Measurements from ENCODE around the gene RCC2. TPM values are rescaled to one million over a fixed set of nuclear protein-coding genes. Genes with fewer than 3 reads are reported as not detected.

RCC2 gene
- total RNA-seq, 2 experiments from 2014 or later = 139 to 250 TPM

DNA sequence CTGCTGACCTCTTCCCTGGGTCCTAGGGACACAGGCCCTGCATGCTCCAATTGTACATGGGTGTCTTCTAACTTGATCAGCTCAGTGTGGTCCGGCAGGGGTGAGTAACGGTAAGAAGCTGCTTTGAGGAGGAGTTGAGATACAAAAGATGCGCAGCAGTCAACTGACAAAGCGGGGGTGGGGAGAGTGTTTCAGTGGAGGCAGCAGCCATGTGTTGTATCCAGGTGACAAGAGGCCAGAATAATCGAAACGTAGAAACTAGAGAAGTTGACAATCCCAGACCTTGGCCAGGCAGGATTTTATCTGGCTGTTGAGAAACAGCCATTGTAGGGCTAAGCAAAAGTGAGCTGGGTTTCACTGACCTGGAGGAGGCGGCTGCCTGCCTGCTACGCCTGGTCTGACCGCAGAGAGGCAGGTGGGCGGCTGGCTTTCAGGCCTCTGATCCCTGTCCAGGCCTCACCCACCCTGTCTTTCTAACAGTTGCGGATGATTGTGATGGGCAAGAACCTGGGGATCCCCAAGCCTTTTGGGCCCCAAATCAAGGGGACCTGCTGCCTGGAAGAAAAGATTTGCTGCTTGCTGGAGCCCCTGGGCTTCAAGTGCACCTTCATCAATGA lies 38.6 kb downstream of the RCC2 start:
- no peaks in the 10 kb centered on the region for H3K4me1 ChIP-seq (ENCODE audit: insufficient read depth, low read length, poor library complexity, severe bottlenecking)
- ChIA-PET POLR2A (no interaction called here), CTCF (ENCODE audit: unreplicated experiment) (no interaction called here)
- TF ChIP-seq, protein P1, sequence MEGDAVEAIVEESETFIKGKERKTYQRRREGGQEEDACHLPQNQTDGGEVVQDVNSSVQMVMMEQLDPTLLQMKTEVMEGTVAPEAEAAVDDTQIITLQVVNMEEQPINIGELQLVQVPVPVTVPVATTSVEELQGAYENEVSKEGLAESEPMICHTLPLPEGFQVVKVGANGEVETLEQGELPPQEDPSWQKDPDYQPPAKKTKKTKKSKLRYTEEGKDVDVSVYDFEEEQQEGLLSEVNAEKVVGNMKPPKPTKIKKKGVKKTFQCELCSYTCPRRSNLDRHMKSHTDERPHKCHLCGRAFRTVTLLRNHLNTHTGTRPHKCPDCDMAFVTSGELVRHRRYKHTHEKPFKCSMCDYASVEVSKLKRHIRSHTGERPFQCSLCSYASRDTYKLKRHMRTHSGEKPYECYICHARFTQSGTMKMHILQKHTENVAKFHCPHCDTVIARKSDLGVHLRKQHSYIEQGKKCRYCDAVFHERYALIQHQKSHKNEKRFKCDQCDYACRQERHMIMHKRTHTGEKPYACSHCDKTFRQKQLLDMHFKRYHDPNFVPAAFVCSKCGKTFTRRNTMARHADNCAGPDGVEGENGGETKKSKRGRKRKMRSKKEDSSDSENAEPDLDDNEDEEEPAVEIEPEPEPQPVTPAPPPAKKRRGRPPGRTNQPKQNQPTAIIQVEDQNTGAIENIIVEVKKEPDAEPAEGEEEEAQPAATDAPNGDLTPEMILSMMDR (conservative IDR thresholded peaks at IDR 0.05; ENCODE audit: low read length) = no peak
- TF ChIP-seq EZH2phosphoT487 (IDR thresholded peaks at IDR 0.05; ENCODE audit: borderline replicate concordance, low read depth, low read length) = no peak
- H3K4me3 ChIP-seq (ENCODE audit: low read depth, low read length, poor library complexity, severe bottlenecking) = no peak overlapping the region
- H4K20me1 ChIP-seq (ENCODE audit: insufficient read depth, low read length) = no peaks in the 10 kb centered on the region; the same call in 1 of the 2 replicates
- H3K9me2 ChIP-seq (ENCODE audit: insufficient read depth, low read length) = no peaks in the 10 kb centered on the region
- no peak overlapping the region for H3K27ac ChIP-seq (ENCODE audit: low read depth, low read length, poor library complexity, severe bottlenecking)
- H3K79me2 ChIP-seq (ENCODE audit: insufficient read depth, low read depth, low read length) = no peaks in the 10 kb centered on the region
- H2AFZ ChIP-seq (ENCODE audit: low read length) = no peak overlapping the region
- intact Hi-C loops (cut with micrococcal nuclease; ENCODE audit: unreplicated experiment) = no loop called here
- no peaks in the 10 kb centered on the region for H3K9me3 ChIP-seq (ENCODE audit: low read length)
- H3K4me2 ChIP-seq (ENCODE audit: low read length) = no peak overlapping the region
- no TSS peak for BruUV-seq (replicated peaks)
- H3K36me3 ChIP-seq (ENCODE audit: insufficient read depth, low read length) = peaks cover 2% of the 10 kb centered on the region; the same call in 1 of the 2 replicates
- DNase-seq (ENCODE audit: low spot score) = no peak

DNA sequence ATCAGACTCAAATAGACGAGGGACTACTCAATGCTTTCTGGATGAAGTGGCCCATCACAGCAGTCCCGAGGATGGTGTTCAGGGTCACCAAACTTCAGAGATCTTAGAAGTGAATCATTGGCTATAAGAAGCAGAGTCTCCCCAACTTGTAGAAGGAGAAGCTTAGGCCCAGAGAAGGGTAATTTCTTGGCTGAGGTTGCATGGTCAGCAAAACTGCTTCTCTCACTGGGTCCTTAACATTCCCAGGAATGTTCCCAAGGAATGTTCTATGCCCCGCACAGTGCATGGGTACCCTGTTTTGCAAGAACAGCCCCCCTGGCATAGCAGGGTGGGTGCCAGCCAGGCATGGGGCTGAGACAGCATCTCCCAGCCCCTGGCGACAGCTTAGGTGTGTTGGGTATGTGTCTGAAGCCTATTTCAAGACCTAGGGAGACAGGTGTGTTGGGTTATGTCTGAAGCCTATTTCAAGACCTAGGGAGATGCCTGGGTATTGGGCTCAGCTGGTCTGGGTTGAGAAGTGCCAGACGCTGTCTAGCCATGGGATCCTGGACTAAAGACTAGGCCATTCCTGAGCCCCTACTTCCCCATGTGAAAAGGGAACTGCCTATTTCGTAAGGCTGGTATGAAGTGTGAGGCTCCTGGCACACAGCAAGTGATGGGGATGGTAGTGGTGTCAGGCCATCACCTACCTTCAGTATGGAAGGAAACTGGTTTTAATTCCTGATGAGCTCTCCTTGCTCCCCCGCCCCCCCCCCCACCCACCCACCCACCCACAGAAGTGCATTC lies 41.4 kb downstream of the RCC2 start:
- no peak overlapping the region for H3K4me3 ChIP-seq (ENCODE audit: low read depth, low read length, poor library complexity, severe bottlenecking)
- no peaks in the 10 kb centered on the region for H3K79me2 ChIP-seq (ENCODE audit: insufficient read depth, low read depth, low read length)
- no TSS peak for BruUV-seq (replicated peaks)
- H2AFZ ChIP-seq (ENCODE audit: low read length) = no peak overlapping the region
- H4K20me1 ChIP-seq (ENCODE audit: insufficient read depth, low read length) = no peaks in the 10 kb centered on the region; the same call in 1 of the 2 replicates
- TF ChIP-seq, protein P1 (conservative IDR thresholded peaks at IDR 0.05; ENCODE audit: low read length) = no peak
- no peak for TF ChIP-seq EZH2phosphoT487 (IDR thresholded peaks at IDR 0.05; ENCODE audit: borderline replicate concordance, low read depth, low read length)
- H3K4me2 ChIP-seq (ENCODE audit: low read length) = no peak overlapping the region
- no peaks in the 10 kb centered on the region for H3K9me3 ChIP-seq (ENCODE audit: low read length)
- intact Hi-C loops (cut with micrococcal nuclease; ENCODE audit: unreplicated experiment) = no loop called here
- H3K36me3 ChIP-seq (ENCODE audit: insufficient read depth, low read length) = no peaks in the 10 kb centered on the region
- ChIA-PET POLR2A (no interaction called here), CTCF (ENCODE audit: unreplicated experiment) (no interaction called here)
- H3K9me2 ChIP-seq (ENCODE audit: insufficient read depth, low read length) = no peaks in the 10 kb centered on the region
- H3K27ac ChIP-seq (ENCODE audit: low read depth, low read length, poor library complexity, severe bottlenecking) = no peak overlapping the region
- no peaks in the 10 kb centered on the region for H3K4me1 ChIP-seq (ENCODE audit: insufficient read depth, low read length, poor library complexity, severe bottlenecking)
- no peak for DNase-seq (ENCODE audit: low spot score)

DNA sequence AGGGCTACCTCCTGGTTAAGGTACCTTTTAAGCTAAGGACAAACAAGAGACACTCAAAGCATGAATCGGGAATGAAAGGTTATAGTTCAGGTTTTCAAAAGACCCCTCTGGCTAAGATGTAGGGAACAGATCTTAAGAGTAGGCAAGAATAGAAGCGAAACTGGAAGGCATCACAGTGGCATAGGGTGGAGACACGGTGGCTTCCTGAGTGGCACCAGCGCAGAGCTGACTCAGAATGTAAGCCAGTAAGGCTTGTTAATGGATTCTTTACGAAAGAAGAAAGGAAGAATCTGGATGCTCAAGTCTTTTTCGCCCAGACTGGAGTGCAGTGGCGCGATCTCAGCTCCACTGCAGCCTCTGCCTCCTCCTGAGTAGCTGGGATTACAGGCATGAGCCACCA lies 46.2 kb downstream of the RCC2 start:
- no peaks in the 10 kb centered on the region for H3K9me2 ChIP-seq (ENCODE audit: insufficient read depth, low read length)
- intact Hi-C loops (cut with micrococcal nuclease; ENCODE audit: unreplicated experiment) = no loop called here
- H4K20me1 ChIP-seq (ENCODE audit: insufficient read depth, low read length) = no peaks in the 10 kb centered on the region
- DNase-seq (ENCODE audit: low spot score) = no peak
- no peaks in the 10 kb centered on the region for H3K79me2 ChIP-seq (ENCODE audit: insufficient read depth, low read depth, low read length)
- no peak overlapping the region for H3K4me3 ChIP-seq (ENCODE audit: low read depth, low read length, poor library complexity, severe bottlenecking)
- CTCF ChIA-PET (ENCODE audit: unreplicated experiment) = no interaction called here
- POLR2A ChIA-PET = no interaction called here
- no peaks in the 10 kb centered on the region for H3K36me3 ChIP-seq (ENCODE audit: insufficient read depth, low read length)
- TF ChIP-seq EZH2phosphoT487 (IDR thresholded peaks at IDR 0.05; ENCODE audit: borderline replicate concordance, low read depth, low read length) = no peak
- TF ChIP-seq, protein P1 (conservative IDR thresholded peaks at IDR 0.05; ENCODE audit: low read length) = no peak
- no peak overlapping the region for H2AFZ ChIP-seq (ENCODE audit: low read length)
- no peak overlapping the region for H3K4me2 ChIP-seq (ENCODE audit: low read length)
- no TSS peak for BruUV-seq (replicated peaks)
- H3K9me3 ChIP-seq (ENCODE audit: low read length) = no peaks in the 10 kb centered on the region
- H3K27ac ChIP-seq (ENCODE audit: low read depth, low read length, poor library complexity, severe bottlenecking) = no peak overlapping the region
- H3K4me1 ChIP-seq (ENCODE audit: insufficient read depth, low read length, poor library complexity, severe bottlenecking) = no peaks in the 10 kb centered on the region

Measured in OCI-LY7 (cell line).